Hematopoietic multipotent progenitor cell (in vitro differentiated cells): Measurements from ENCODE around the gene OSGIN1. TPM values are rescaled to one million over a fixed set of nuclear protein-coding genes. Genes with fewer than 3 reads are reported as not detected.
A peak's percentile ranks its signal among the peaks of the same experiment; 100 is the strongest.

Experiments
- DNase-seq, 3 donors: peaks; one replicate each; pipeline ENCODE4 v3.0.0-alpha.2; 2011 to 2015; ENCODE audit warnings: low read depth in 2 of 3, low spot score in 2 of 3
- total RNA-seq: library from RNA; depleted of rRNA; stranded (reverse); fragments of >200 nt; gene quantifications from one replicate; pipeline ENCODE4 v1.2.3, GENCODE V29; 2012

The OSGIN1 gene
- total RNA-seq, 1 donor = 0.81 TPM

- DNase-seq = peak in 1 of 3 donors; percentile 17
These were observed 42.7 kb downstream of the OSGIN1 start for GRCh38 chr16:83995754-83996153.

- DNase-seq = no peak
These were observed 43.6 kb downstream of the OSGIN1 start for GRCh38 chr16:83996481-83997252.

GRCh38 chr16:83998091-83998490 lies 45.1 kb downstream of the OSGIN1 start:
- no peak for DNase-seq

GRCh38 chr16:84000989-84001642 lies 48.1 kb downstream of the OSGIN1 start:
- DNase-seq = no peak

- no peak for DNase-seq
These were observed 48.7 kb downstream of the OSGIN1 start for GRCh38 chr16:84001726-84002125.

- no peak for DNase-seq
These were observed 50.0 kb downstream of the OSGIN1 start for GRCh38 chr16:84003038-84003437.

GRCh38 chr16:84004442-84004841 lies 51.4 kb downstream of the OSGIN1 start:
- DNase-seq = no peak

- DNase-seq = no peak
These were observed 52.4 kb downstream of the OSGIN1 start for GRCh38 chr16:84005391-84005790.

- DNase-seq = no peak
These were observed 54.5 kb downstream of the OSGIN1 start for GRCh38 chr16:84007520-84007919.

- no peak for DNase-seq
These were observed 54.9 kb downstream of the OSGIN1 start for GRCh38 chr16:84007965-84008364.

- no peak for DNase-seq
These were observed 56.2 kb downstream of the OSGIN1 start for GRCh38 chr16:84009282-84009681.

- DNase-seq = peak in 2 of 3 donors; percentile 71 to 78
These were observed 60.9 kb downstream of the OSGIN1 start for GRCh38 chr16:84013787-84014569.

GRCh38 chr16:84014570-84015327 lies 61.7 kb downstream of the OSGIN1 start:
- no peak for DNase-seq

GRCh38 chr16:84015399-84015798 lies 62.4 kb downstream of the OSGIN1 start:
- DNase-seq = no peak

Other genes with a start within 250 kb of the OSGIN1 start
- gene HSBP1, start 145.3 kb upstream of the OSGIN1 start, total RNA-seq = 28.0 TPM
- 7.8 TPM for gene MLYCD, start 54.1 kb upstream of the OSGIN1 start, total RNA-seq
- gene NECAB2, start 15.0 kb downstream of the OSGIN1 start, total RNA-seq = not detected
- gene SLC38A8, start 89.6 kb downstream of the OSGIN1 start, total RNA-seq = not detected
- gene MBTPS1, start 163.7 kb downstream of the OSGIN1 start, total RNA-seq = 52.8 TPM
- gene HSDL1, start 191.9 kb downstream of the OSGIN1 start, total RNA-seq = 9.4 TPM
- gene DNAAF1, start 192.1 kb downstream of the OSGIN1 start, total RNA-seq = under 0.01 TPM
- gene TAF1C, start 233.8 kb downstream of the OSGIN1 start, total RNA-seq = 45.5 TPM
- gene ADAD2, start 237.9 kb downstream of the OSGIN1 start, total RNA-seq = not detected